ENCODE measurements around the gene MSRB1.
"Not testable (repeated sequence)": the region's sequence is repeated elsewhere in the genome, so short reads cannot be mapped to it uniquely, and the experiment has no call there.

GRCh38 chr16:1958143-1958491, 15.1 kb upstream of the MSRB1 start:
- TF ChIP-seq CTCF (IDR thresholded peaks at IDR 0.05 in 2 of 3, conservative IDR thresholded peaks at IDR 0.05 in 1 of 3; ENCODE audit: borderline replicate concordance in 1 of 3, insufficient read depth in 1 of 3, low read depth in 2 of 3, low read length in 2 of 3); EZH2 (IDR thresholded peaks at IDR 0.05); POLR2AphosphoS5 (IDR thresholded peaks at IDR 0.05; ENCODE audit: low read depth, low read length); POLR2A (IDR thresholded peaks at IDR 0.05; ENCODE audit: borderline replicate concordance, extremely low read depth, insufficient read depth, insufficient read length); MAX (IDR thresholded peaks at IDR 0.05); ZNF274 (IDR thresholded peaks at IDR 0.05; ENCODE audit: low read depth, low read length); EZH2phosphoT487 (IDR thresholded peaks at IDR 0.05; ENCODE audit: borderline replicate concordance); RAD21 (IDR thresholded peaks at IDR 0.05; ENCODE audit: low read depth): not testable (repeated sequence)

Measured in HCT116 (cell line).